GM12878 (cell line): ENCODE measurements around the gene SMIM27. TPM values are rescaled to one million over a fixed set of nuclear protein-coding genes. Genes with fewer than 3 reads are reported as not detected.

Experiments
- ATF7 ChIP-seq: fragments of 450-650 bp; IDR thresholded peaks from 2 replicates; pipeline ENCODE4 v1.6.1; 2016; ENCODE audit warnings: low read depth, mild to moderate bottlenecking
- CEBPZ ChIP-seq: fragments of 150-350 bp; IDR thresholded peaks from 2 replicates; pipeline ENCODE4 v1.6.1; 2016; ENCODE audit warnings: low read depth, low read length
- DPF2 ChIP-seq: fragments of 450-650 bp; IDR thresholded peaks from 2 replicates; pipeline ENCODE4 v1.6.1; 2017; ENCODE audit warnings: mild to moderate bottlenecking
- FOXM1 ChIP-seq: IDR thresholded peaks from 2 replicates; pipeline ENCODE4 v1.6.1; 2012; ENCODE audit warnings: low read depth, mild to moderate bottlenecking, inconsistent platforms, low read length, moderate library complexity
- GABPA ChIP-seq: IDR thresholded peaks from 2 replicates; pipeline ENCODE4 v1.6.1; 2014; ENCODE audit warnings: antibody characterized with exemption, low read depth, mild to moderate bottlenecking, inconsistent platforms
- KAT2A ChIP-seq: conservative IDR thresholded peaks from 2 replicates; pipeline ENCODE4 v1.6.1; 2011; ENCODE audit warnings: low read depth, low read length; ENCODE audit not compliant: control insufficient read depth
- KLF5 ChIP-seq: fragments of 450-650 bp; IDR thresholded peaks from 2 replicates; pipeline ENCODE4 v1.6.1; 2014; ENCODE audit warnings: mild to moderate bottlenecking; ENCODE audit not compliant: partially characterized antibody
- PML ChIP-seq: IDR thresholded peaks from 2 replicates; pipeline ENCODE4 v1.6.1; 2012; ENCODE audit warnings: low read length, inconsistent platforms
- RAD21 ChIP-seq: IDR thresholded peaks from 2 replicates; pipeline ENCODE4 v1.6.1; 2011; ENCODE audit warnings: mild to moderate bottlenecking, low read depth, low read length, moderate library complexity; ENCODE audit not compliant: insufficient read depth
- RELB ChIP-seq: fragments of 450-650 bp; IDR thresholded peaks from 2 replicates; pipeline ENCODE4 v1.6.1; 2017; ENCODE audit warnings: low read depth, mild to moderate bottlenecking, moderate library complexity
- REST ChIP-seq: IDR thresholded peaks from 2 replicates; pipeline ENCODE4 v1.6.1; 2012; ENCODE audit warnings: mild to moderate bottlenecking, low read depth, low read length
- SREBF1 ChIP-seq: IDR thresholded peaks from 2 replicates; pipeline ENCODE4 v1.6.1; 2012; ENCODE audit warnings: mild to moderate bottlenecking, low read length
- TAF1 ChIP-seq: IDR thresholded peaks from 2 replicates; pipeline ENCODE4 v1.6.1; 2011; ENCODE audit warnings: mild to moderate bottlenecking, low read depth, low read length, borderline replicate concordance
- ZNF274 ChIP-seq: IDR thresholded peaks from one replicate; pipeline ENCODE4 v1.8.0; 2011; ENCODE audit not compliant: insufficient read length, insufficient read depth
- ZSCAN29 ChIP-seq: fragments of 450-650 bp; IDR thresholded peaks from 2 replicates; pipeline ENCODE4 v1.6.1; 2017; ENCODE audit warnings: mild to moderate bottlenecking, moderate library complexity
- polyA plus RNA-seq, 11 experiments: library from polyadenylated mRNA; depleted of rRNA in 4 of 11; unstranded in 6 of 11; stranded (reverse) in 5 of 11; fragments of >200 nt; fragmentation: Nextera tagmentation in 4 of 11; fragmentation: Illumina TruSeq in 1 of 11; extraction: Ambion mirVana in 4 of 11; extraction: Trizol in 1 of 11; gene quantifications; 1 replicate in 1 of 11; 2 replicates in 10 of 11; pipeline versions ENCODE4 v1.2.1 to v1.2.3, GENCODE V29; 2011 to 2016; ENCODE audit warnings: inconsistent platforms in 2 of 11, missing spikeins in 2 of 11, low read depth in 1 of 11
- total RNA-seq, 4 experiments: library from RNA; depleted of rRNA in 3 of 4; stranded (reverse); fragments of >200 nt in 3 of 4; fragmentation: Illumina TruSeq in 1 of 4; extraction: Trizol in 1 of 4; gene quantifications; 2 replicates each; pipeline versions ENCODE4 v1.2.1 to v1.2.3, GENCODE V29; 2013 to 2021
- TF ChIP-seq, protein P1 (sequence below): fragments of 450-650 bp; formaldehyde crosslinking; IDR thresholded peaks from 2 replicates; pipeline ENCODE4 v1.4.0; 2020; ENCODE audit warnings: mild to moderate bottlenecking, moderate library complexity
- TF ChIP-seq, protein P2 (sequence below): IDR thresholded peaks from 2 replicates; pipeline ENCODE4 v1.6.1; 2012; ENCODE audit warnings: low read depth, low read length, improper control_type of control experiment

SMIM27 gene
- total and polyA plus RNA-seq, 10 of the 15 experiments (the other 5 are each of a cell fraction or from before 2014, with no cell fraction given) = 12.2 to 47.3 (median 26.5) TPM

GRCh38 chr9:32572900-32573523 lies 20.9 kb downstream of the SMIM27 start, which contains the start of gene NDUFB6 (continued):
- TF ChIP-seq ATF7 (peak; percentile 96), TAF1 (peak; percentile 81), DPF2 (0 out of 2 replicates have a peak, but pooled peaks have one; percentile 32), FOXM1 (0 out of 2 replicates have a peak, but pooled peaks have one; percentile 18), ZNF274 (no peak), CEBPZ (no peak), GABPA (peak; percentile 92), SREBF1 (no peak), RELB (peak; percentile 84), ZSCAN29 (no peak), KAT2A (no peak), KLF5 (no peak), RAD21 (no peak), REST (no peak), PML (peak; percentile 88)
- TF ChIP-seq, protein P1, sequence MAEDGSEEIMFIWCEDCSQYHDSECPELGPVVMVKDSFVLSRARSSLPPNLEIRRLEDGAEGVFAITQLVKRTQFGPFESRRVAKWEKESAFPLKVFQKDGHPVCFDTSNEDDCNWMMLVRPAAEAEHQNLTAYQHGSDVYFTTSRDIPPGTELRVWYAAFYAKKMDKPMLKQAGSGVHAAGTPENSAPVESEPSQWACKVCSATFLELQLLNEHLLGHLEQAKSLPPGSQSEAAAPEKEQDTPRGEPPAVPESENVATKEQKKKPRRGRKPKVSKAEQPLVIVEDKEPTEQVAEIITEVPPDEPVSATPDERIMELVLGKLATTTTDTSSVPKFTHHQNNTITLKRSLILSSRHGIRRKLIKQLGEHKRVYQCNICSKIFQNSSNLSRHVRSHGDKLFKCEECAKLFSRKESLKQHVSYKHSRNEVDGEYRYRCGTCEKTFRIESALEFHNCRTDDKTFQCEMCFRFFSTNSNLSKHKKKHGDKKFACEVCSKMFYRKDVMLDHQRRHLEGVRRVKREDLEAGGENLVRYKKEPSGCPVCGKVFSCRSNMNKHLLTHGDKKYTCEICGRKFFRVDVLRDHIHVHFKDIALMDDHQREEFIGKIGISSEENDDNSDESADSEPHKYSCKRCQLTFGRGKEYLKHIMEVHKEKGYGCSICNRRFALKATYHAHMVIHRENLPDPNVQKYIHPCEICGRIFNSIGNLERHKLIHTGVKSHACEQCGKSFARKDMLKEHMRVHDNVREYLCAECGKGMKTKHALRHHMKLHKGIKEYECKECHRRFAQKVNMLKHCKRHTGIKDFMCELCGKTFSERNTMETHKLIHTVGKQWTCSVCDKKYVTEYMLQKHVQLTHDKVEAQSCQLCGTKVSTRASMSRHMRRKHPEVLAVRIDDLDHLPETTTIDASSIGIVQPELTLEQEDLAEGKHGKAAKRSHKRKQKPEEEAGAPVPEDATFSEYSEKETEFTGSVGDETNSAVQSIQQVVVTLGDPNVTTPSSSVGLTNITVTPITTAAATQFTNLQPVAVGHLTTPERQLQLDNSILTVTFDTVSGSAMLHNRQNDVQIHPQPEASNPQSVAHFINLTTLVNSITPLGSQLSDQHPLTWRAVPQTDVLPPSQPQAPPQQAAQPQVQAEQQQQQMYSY = no peak
- TF ChIP-seq, protein P2, sequence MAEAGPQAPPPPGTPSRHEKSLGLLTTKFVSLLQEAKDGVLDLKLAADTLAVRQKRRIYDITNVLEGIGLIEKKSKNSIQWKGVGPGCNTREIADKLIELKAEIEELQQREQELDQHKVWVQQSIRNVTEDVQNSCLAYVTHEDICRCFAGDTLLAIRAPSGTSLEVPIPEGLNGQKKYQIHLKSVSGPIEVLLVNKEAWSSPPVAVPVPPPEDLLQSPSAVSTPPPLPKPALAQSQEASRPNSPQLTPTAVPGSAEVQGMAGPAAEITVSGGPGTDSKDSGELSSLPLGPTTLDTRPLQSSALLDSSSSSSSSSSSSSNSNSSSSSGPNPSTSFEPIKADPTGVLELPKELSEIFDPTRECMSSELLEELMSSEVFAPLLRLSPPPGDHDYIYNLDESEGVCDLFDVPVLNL = peak; percentile 65
